Gastroesophageal sphincter (tissue), 4 donors: Measurements from ENCODE around the gene ARRDC5. TPM values are rescaled to one million over a fixed set of nuclear protein-coding genes. Genes with fewer than 3 reads are reported as not detected.
"Not testable (repeated sequence)": the region's sequence is repeated elsewhere in the genome, so short reads cannot be mapped to it uniquely, and the experiment has no call there.

ENCODE experiments used
- ATAC-seq: fragments of 150-250 bp; one replicate; pipeline ENCODE4 v1.9.1; 2016; ENCODE audit warnings: mild to moderate bottlenecking, moderate library complexity
- H3K27ac ChIP-seq, 4 donors: fragments of 200-600 bp; sonication (generic) in 3 of 4; 1 replicate in 3 of 4; 2 replicates in 1 of 4; pipeline ENCODE4 v1.5.1; 2016 to 2019
- H3K27me3 ChIP-seq: fragments of 200-600 bp; sonication (generic); one replicate; pipeline ENCODE4 v1.5.1; 2019
- H3K36me3 ChIP-seq, 2 donors: fragments of 200-600 bp; sonication (generic); one replicate each; pipeline ENCODE4 v1.5.1; 2019; ENCODE audit warnings: control low read depth in 1 of 2
- H3K4me1 ChIP-seq, 3 donors: fragments of 200-600 bp; sonication (generic); 1 replicate in 2 of 3; 2 replicates in 1 of 3; pipeline ENCODE4 v1.5.1; 2016 to 2019; ENCODE audit warnings: control low read depth in 2 of 3
- H3K4me3 ChIP-seq, 2 donors: fragments of 200-600 bp; sonication (generic); one replicate each; pipeline ENCODE4 v1.5.1; 2019; ENCODE audit warnings: mild to moderate bottlenecking in 1 of 2, moderate library complexity in 1 of 2
- H3K9me3 ChIP-seq, 3 donors: fragments of 200-600 bp; sonication (generic); one replicate each; pipeline ENCODE4 v1.5.1; 2017 to 2019; ENCODE audit warnings: control low read depth in 2 of 3
- EP300 ChIP-seq: sonication (generic); formaldehyde crosslinking; IDR thresholded peaks from one replicate; pipeline ENCODE4 v1.6.1; 2017; ENCODE audit warnings: antibody characterized with exemption, mild to moderate bottlenecking
- POLR2A ChIP-seq, 2 donors: fragments of 450-650 bp; IDR thresholded peaks; one replicate each; pipeline ENCODE4 v1.6.1; 2017; ENCODE audit warnings: antibody characterized with exemption in 2 of 2, mild to moderate bottlenecking in 2 of 2, moderate library complexity in 1 of 2
- POLR2AphosphoS5 ChIP-seq: sonication (generic); formaldehyde crosslinking; IDR thresholded peaks from one replicate; pipeline ENCODE4 v1.6.1; 2017; ENCODE audit warnings: antibody characterized with exemption
- WGBS, 2 donors: methylation state at CpG; one replicate each; pipeline ENCODE4 v1.1.5; 2018; ENCODE audit warnings: low coverage in 1 of 2; 5-methylcytosine and 5-hydroxymethylcytosine counted together
- total RNA-seq, 4 donors: library from RNA; depleted of rRNA; stranded (reverse); fragments of >200 nt; gene quantifications; one replicate each; pipeline ENCODE4 v1.1.0, GENCODE V29; 2016
- TF ChIP-seq, protein P1 (sequence below), 4 experiments: fragments of 200-600 bp in 2 of 4; fragments of 450-650 bp in 2 of 4; sonication (generic) in 1 of 4; IDR thresholded peaks; one replicate each; pipeline ENCODE4 v1.5.1; 2017 to 2019; ENCODE audit warnings: antibody characterized with exemption in 4 of 4, mild to moderate bottlenecking in 2 of 4, moderate library complexity in 2 of 4

ARRDC5 gene
- total RNA-seq, 4 donors from 2014 or later, result 1.1 TPM; not detected in 3

DNA sequence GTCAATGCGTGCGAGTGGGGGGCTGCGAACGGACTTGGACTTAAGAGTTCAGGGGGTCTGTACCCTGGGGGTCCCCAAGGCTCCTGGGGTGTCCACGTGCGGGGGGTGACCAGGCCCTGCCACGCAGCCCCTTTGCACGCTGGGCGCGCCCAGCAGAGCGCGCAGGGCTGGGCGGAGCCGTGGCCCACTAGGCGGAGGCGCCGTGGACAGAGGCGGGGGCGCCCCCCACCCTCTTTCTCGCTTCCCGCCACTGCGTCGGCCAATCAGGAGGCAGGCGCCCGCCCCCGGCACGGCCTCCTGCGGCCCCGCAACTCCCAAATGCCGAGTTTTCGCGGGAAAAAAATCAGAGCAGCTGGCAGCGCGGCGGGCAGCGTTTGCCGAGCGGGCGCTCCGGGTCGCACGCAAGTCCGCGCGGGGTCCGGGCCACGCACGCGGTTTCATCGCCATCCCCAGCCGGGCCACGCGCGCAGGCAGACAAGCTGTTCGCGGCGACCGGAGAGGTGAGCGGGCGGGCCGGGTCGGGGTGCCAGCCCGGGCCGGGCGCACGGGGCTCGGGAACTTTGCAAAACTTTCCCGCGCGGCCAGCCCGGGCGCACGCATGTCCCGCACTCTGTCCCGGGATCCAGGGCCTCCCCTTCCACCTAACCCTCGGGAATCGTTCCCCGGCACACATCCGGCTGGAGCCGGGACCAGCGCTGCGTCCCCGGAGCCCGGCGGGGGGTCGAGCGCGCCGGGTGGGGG, 6.6 kb upstream of the ARRDC5 start, which contains the start of gene UHRF1:
TSS of gene UHRF1 (plus strand) at position 346 of the 741 bp plus-strand sequence. CDS start 1,385 bp downstream, outside the sequence.
- ATAC-seq, result peak; percentile 40

DNA sequence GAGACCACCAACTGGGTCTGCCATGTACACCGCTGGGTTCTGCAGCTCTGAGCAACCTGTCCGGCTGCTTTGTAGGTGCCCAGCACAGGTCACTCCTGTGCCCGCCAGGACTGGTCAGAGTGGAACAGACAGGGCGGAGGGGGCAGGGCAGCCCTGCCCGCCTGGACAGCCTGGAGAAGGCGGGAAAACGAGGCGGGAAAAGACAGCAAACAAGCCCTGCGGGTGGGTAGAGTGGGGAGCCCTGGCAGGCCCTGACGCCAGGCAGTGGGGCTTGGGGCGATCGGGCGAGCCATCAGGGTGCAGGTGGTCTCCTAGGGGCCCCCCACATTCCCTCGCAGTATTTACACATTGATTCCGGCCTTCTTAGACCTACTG, 6.1 kb upstream of the ARRDC5 start:
- no peak overlapping the region for H3K27ac ChIP-seq
- peaks cover 36% of the 10 kb centered on the region for H3K27me3 ChIP-seq
- H3K36me3 ChIP-seq, result no peaks in the 10 kb centered on the region
- no peaks in the 10 kb centered on the region for H3K9me3 ChIP-seq
- no peak for ATAC-seq
- peaks cover 0 to 32% (median 25%) of the 10 kb centered on the region in 3 donors for H3K4me1 ChIP-seq
- H3K4me3 ChIP-seq, result no peak overlapping the region
- TF ChIP-seq, protein P1, sequence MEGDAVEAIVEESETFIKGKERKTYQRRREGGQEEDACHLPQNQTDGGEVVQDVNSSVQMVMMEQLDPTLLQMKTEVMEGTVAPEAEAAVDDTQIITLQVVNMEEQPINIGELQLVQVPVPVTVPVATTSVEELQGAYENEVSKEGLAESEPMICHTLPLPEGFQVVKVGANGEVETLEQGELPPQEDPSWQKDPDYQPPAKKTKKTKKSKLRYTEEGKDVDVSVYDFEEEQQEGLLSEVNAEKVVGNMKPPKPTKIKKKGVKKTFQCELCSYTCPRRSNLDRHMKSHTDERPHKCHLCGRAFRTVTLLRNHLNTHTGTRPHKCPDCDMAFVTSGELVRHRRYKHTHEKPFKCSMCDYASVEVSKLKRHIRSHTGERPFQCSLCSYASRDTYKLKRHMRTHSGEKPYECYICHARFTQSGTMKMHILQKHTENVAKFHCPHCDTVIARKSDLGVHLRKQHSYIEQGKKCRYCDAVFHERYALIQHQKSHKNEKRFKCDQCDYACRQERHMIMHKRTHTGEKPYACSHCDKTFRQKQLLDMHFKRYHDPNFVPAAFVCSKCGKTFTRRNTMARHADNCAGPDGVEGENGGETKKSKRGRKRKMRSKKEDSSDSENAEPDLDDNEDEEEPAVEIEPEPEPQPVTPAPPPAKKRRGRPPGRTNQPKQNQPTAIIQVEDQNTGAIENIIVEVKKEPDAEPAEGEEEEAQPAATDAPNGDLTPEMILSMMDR (IDR thresholded peaks at IDR 0.05), result no peak
- no peak for TF ChIP-seq EP300
- TF ChIP-seq POLR2A (IDR thresholded peaks at IDR 0.05), result no peak
- TF ChIP-seq POLR2AphosphoS5, result no peak
- 86% methylated on average over 1 of the region's 15 CpGs; no CpG with 5 or more reads in 1 of the 2 donors for WGBS, 2 donors

More for the DNA sequence above, 6.6 kb upstream of the ARRDC5 start, which contains the start of gene UHRF1:
- 0% methylated on average over 1 of the region's 89 CpGs; no CpG with 5 or more reads in 1 of the 2 donors for WGBS, 2 donors
- Histone ChIP-seq H3K4me3 (peak within 1 kb of the TSS; percentile 48 to 75), H3K36me3 (no peaks in the 10 kb centered on the region), H3K27ac (peak within 1 kb of the TSS in 1 of 4 donors; percentile 42), H3K4me1 (peaks cover 0 to 32% (median 25%) of the 10 kb centered on the region in 3 donors), H3K27me3 (peaks cover 36% of the 10 kb centered on the region), H3K9me3 (no peaks in the 10 kb centered on the region)
- TF ChIP-seq POLR2AphosphoS5 (no peak), EP300 (no peak), POLR2A (IDR thresholded peaks at IDR 0.05) (no peak)
- TF ChIP-seq, protein P1 (IDR thresholded peaks at IDR 0.05), result no peak

DNA sequence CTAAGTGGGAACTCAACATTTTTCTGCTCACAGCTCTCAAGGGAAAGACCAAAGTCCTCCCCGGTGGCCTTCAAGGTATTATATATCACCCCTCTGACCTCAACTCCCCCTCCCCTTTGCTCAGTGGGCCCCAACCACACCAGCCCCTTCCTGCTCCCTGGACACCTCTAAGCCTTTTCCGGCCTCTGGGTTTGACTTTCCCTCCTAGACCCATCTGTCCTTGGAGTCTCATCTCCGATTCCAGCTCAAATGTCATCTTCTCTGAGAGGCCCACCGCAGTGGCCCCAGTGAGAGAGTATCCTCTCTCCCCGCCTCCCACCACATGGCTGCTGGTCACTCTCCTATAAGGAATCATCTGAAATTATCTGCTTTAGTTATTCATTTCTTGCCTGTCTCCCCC, 5.7 kb upstream of the ARRDC5 start:
- peaks cover 0 to 32% (median 25%) of the 10 kb centered on the region in 3 donors for H3K4me1 ChIP-seq
- H3K9me3 ChIP-seq, result no peaks in the 10 kb centered on the region
- no peak overlapping the region for H3K4me3 ChIP-seq
- no peak for ATAC-seq
- TF ChIP-seq, protein P1 (IDR thresholded peaks at IDR 0.05), result no peak
- TF ChIP-seq EP300 (no peak), POLR2AphosphoS5 (no peak), POLR2A (IDR thresholded peaks at IDR 0.05) (no peak)
- H3K27me3 ChIP-seq, result peaks cover 36% of the 10 kb centered on the region
- H3K36me3 ChIP-seq, result no peaks in the 10 kb centered on the region
- 83 to 93% methylated on average over 5 of the region's 5 CpGs for WGBS, 2 donors
- no peak overlapping the region for H3K27ac ChIP-seq

DNA sequence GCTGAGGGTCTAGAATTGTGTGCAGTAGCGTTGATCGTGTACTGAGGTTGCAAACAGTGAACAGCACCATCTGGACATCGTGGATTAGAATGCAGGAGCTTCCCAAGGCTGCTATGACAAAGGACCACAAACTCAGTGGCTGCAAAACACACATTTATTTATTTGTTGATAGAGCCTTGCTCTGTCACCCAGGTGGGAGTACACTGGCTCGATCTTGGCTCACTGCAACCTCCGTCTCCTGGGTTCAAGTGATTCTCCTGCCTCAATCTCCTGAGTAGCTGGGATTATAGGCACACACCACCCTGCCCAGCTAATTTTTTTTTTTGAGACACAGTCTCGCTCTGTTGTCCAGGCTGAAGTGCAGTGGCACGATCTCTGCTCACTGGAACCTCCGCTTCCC, 4.3 kb upstream of the ARRDC5 start:
- Histone ChIP-seq H3K4me1 (peaks cover 0 to 29% (median 25%) of the 10 kb centered on the region in 3 donors), H3K27me3 (peaks cover 36% of the 10 kb centered on the region), H3K36me3 (no peaks in the 10 kb centered on the region), H3K9me3 (no peaks in the 10 kb centered on the region), H3K27ac (no peak overlapping the region), H3K4me3 (no peak overlapping the region)
- 79% methylated on average over 6 of the region's 8 CpGs for WGBS, 2 donors
- no peak for ATAC-seq
- TF ChIP-seq POLR2A (IDR thresholded peaks at IDR 0.05) (no peak), EP300 (no peak), POLR2AphosphoS5 (no peak)
- TF ChIP-seq, protein P1 (IDR thresholded peaks at IDR 0.05), result no peak

DNA sequence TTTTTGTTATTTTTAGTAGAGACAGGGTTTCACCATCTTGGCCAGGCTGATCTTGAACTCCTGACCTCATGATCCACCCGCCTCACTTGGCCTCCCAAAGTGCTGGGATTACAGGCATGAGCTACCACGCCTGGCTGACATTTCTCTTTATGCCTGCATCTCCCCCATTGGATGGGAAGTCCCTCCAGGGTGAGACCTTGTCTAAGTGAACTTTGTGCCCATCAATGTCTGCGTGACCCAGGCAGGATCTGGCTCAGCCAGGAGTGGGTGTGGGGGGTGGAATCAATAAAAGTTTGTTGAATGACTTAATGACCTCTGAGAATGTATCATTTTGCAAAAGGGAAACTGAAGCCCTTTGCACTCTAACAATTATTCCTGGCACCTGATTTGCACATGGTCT, 1.8 kb upstream of the ARRDC5 start:
- no peaks in the 10 kb centered on the region for H3K36me3 ChIP-seq
- H3K27me3 ChIP-seq, result peaks cover 23% of the 10 kb centered on the region
- WGBS, 2 donors, result 57% methylated on average over 2 of the region's 3 CpGs; no CpG with 5 or more reads in 1 of the 2 donors
- no peak for ATAC-seq
- no peak overlapping the region for H3K4me3 ChIP-seq
- H3K4me1 ChIP-seq, result peaks cover 0 to 8% (median 5%) of the 10 kb centered on the region in 3 donors
- H3K9me3 ChIP-seq, result no peaks in the 10 kb centered on the region
- no peak overlapping the region for H3K27ac ChIP-seq
- TF ChIP-seq EP300 (no peak), POLR2A (IDR thresholded peaks at IDR 0.05) (no peak), POLR2AphosphoS5 (no peak)
- TF ChIP-seq, protein P1 (IDR thresholded peaks at IDR 0.05), result no peak

DNA sequence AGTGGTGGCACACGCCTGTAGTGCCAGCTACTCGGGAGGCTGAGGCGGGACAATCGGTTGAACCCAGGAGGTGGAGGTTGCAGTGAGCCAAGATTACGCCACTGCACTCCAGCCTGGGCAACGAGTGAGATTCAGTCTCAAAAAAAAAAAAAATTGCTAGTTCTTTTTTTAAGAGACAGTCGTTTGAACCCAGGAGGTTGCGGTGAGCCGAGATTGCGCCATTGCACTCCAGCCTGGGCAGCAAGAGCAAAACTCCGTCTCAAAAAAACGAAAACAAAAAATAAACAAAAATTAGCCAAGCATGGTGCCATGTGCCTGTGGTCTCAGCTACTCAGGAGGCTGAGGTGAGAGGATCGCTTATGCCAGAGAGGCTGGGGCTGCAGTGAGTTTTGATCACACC, 1.8 kb downstream of the ARRDC5 start:
- not testable (repeated sequence) for H3K27ac ChIP-seq, ATAC-seq, H3K27me3 ChIP-seq, H3K9me3 ChIP-seq, H3K4me1 ChIP-seq, H3K4me3 ChIP-seq, H3K36me3 ChIP-seq
- WGBS, 2 donors, result 80 to 82% methylated on average over 1 to 8 of the region's 13 CpGs
